Gastrocnemius medialis (tissue), 4 donors: ENCODE results near the gene LENEP. TPM values are rescaled to one million over a fixed set of nuclear protein-coding genes. Genes with fewer than 3 reads are reported as not detected.
"Not testable (repeated sequence)": the region's sequence is repeated elsewhere in the genome, so short reads cannot be mapped to it uniquely, and the experiment has no call there.

Source experiments
- ATAC-seq, 2 donors: fragments of 150-250 bp; one replicate each; pipeline ENCODE4 v1.9.1; 2016
- DNase-seq, 2 donors: peaks; one replicate each; pipeline ENCODE4 v3.0.0-alpha.2; 2019
- H3K27ac ChIP-seq, 4 donors: fragments of 200-600 bp; sonication (generic); 1 replicate in 1 of 4; 2 replicates in 3 of 4; pipeline ENCODE4 v1.5.1; 2016 to 2018; ENCODE audit warnings: mild to moderate bottlenecking in 2 of 4, moderate library complexity in 1 of 4
- H3K27me3 ChIP-seq, 3 donors: fragments of 200-600 bp; sonication (generic) in 2 of 3; 1 replicate in 1 of 3; 2 replicates in 2 of 3; pipeline versions ENCODE4 v1.5.1 to v1.6.0; 2016 to 2019; ENCODE audit warnings: mild to moderate bottlenecking in 1 of 3, moderate library complexity in 1 of 3
- H3K36me3 ChIP-seq, 2 donors: fragments of 200-600 bp; sonication (generic) in 1 of 2; one replicate each; pipeline ENCODE4 v1.5.1; 2017 to 2018
- H3K4me1 ChIP-seq, 2 donors: fragments of 200-600 bp; sonication (generic) in 1 of 2; one replicate each; pipeline ENCODE4 v1.5.1; 2016 to 2017; ENCODE audit warnings: mild to moderate bottlenecking in 2 of 2
- H3K4me3 ChIP-seq, 4 donors: fragments of 200-600 bp; sonication (generic) in 3 of 4; 1 replicate in 1 of 4; 2 replicates in 3 of 4; pipeline ENCODE4 v1.5.1; 2016 to 2019; ENCODE audit warnings: mild to moderate bottlenecking in 2 of 4
- H3K9me3 ChIP-seq, 3 donors: fragments of 200-600 bp; sonication (generic) in 2 of 3; 1 replicate in 1 of 3; 2 replicates in 2 of 3; pipeline ENCODE4 v1.5.1; 2016 to 2019
- CTCF ChIP-seq, 5 experiments: fragments of 450-650 bp in 3 of 5; fragments of 200-600 bp in 2 of 5; sonication (generic) in 2 of 5; IDR thresholded peaks in 4 of 5; conservative IDR thresholded peaks in 1 of 5; 1 replicate in 4 of 5; 2 replicates in 1 of 5; pipeline ENCODE4 v1.5.1; 2016 to 2019; ENCODE audit warnings: antibody characterized with exemption in 5 of 5, mild to moderate bottlenecking in 3 of 5, moderate library complexity in 3 of 5
- POLR2A ChIP-seq, 2 donors: fragments of 450-650 bp; IDR thresholded peaks; one replicate each; pipeline ENCODE4 v1.6.1; 2017; ENCODE audit warnings: antibody characterized with exemption in 2 of 2, mild to moderate bottlenecking in 2 of 2, moderate library complexity in 2 of 2
- in situ Hi-C, 4 donors: fragments of 200-750 bp; cut with MboI; loops; one replicate each; pipeline versions ENCODE4 v1.15.0 to v1.8.0; 2017; ENCODE audit warnings: low sequenced_read_pairs in 4 of 4
- intact Hi-C: fragments of 100-400 bp; cut with DNase I; formaldehyde crosslinking; loops from one replicate; pipeline ENCODE4 v1.15.1; 2023; ENCODE audit warnings: low total_unique reads
- total RNA-seq, 4 donors: library from RNA; depleted of rRNA; stranded (reverse); fragments of >200 nt; gene quantifications; one replicate each; pipeline versions ENCODE4 v1.1.0 to v1.2.3, GENCODE V29; 2016

Gene LENEP
- total RNA-seq, 4 donors from 2014 or later = not detected

- H3K27me3 ChIP-seq = no peaks in the 10 kb centered on the region
- intact Hi-C loops = loop anchor here (1.0 to 5.0 kb wide), 4 partner anchors 8 to 112 kb away; partner anchors contain the start of genes ADAM15 and FLAD1
- H3K4me3 ChIP-seq = peak overlapping the region; percentile 61 to 75 (median 70)
- ATAC-seq (peak; percentile 43 to 48), DNase-seq (peak; percentile 88 to 89)
- H3K9me3 ChIP-seq = no peaks in the 10 kb centered on the region
- H3K36me3 ChIP-seq = no peaks in the 10 kb centered on the region
- peak overlapping the region; percentile 93 to 96 (median 95) for H3K27ac ChIP-seq
- peaks cover 42 to 48% of the 10 kb centered on the region in 2 donors for H3K4me1 ChIP-seq
- TF ChIP-seq POLR2A (IDR thresholded peaks at IDR 0.05) (peak; percentile 54 to 59), CTCF (IDR thresholded peaks at IDR 0.05 in 4 of 5, conservative IDR thresholded peaks at IDR 0.05 in 1 of 5) (no peak)
- in situ Hi-C loops = loop anchor here in 1 of 4 donors (25.0 kb wide), 1 partner anchor 87 kb away; the partner anchor contains the start of genes ADAM15 and EFNA4
Observed at GRCh38 chr1:154974808-154975408, 18.5 kb upstream of the LENEP start.

DNA sequence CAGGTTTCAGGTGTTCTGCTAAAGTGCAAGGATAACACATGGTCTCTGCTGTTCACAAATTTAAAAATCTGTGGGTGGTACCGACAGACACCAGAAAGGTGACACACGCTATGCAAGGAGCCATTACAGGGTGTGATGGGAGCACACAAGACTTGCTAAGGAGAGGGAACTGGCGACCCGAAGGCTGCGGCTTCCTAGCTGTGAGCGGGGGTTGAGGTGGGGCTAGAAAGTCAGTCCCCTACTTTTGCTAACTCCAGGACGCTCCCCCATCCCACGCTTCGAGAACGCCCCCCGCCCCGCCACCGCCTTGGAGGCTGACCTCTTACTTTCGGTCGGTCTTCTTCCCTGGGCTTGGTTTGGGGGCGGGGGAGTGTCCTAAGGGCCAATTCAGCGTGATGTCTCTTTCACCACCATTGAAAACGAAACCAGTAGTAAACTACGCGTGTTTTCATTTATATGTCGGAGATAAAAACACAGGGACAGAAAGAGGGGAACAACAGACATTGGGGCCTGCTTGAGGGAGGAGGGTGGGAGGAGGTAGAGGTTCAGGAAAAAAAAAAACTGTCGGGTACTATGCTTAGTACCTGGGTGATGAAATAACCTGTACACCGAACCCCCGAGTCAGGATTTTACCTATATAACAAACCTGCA lies 17.9 kb upstream of the LENEP start:
- DNase-seq (no peak), ATAC-seq (no peak)
- Histone ChIP-seq H3K27ac (peak overlapping the region; percentile 93 to 96 (median 95)), H3K4me3 (peak overlapping the region; percentile 61 to 75 (median 70)), H3K27me3 (no peaks in the 10 kb centered on the region), H3K36me3 (no peaks in the 10 kb centered on the region), H3K9me3 (no peaks in the 10 kb centered on the region), H3K4me1 (peaks cover 38 to 42% of the 10 kb centered on the region in 2 donors)
- intact Hi-C loops = no loop called here
- TF ChIP-seq CTCF (IDR thresholded peaks at IDR 0.05 in 4 of 5, conservative IDR thresholded peaks at IDR 0.05 in 1 of 5) (no peak), POLR2A (IDR thresholded peaks at IDR 0.05) (no peak)
- in situ Hi-C loops = no loop called here

DNA sequence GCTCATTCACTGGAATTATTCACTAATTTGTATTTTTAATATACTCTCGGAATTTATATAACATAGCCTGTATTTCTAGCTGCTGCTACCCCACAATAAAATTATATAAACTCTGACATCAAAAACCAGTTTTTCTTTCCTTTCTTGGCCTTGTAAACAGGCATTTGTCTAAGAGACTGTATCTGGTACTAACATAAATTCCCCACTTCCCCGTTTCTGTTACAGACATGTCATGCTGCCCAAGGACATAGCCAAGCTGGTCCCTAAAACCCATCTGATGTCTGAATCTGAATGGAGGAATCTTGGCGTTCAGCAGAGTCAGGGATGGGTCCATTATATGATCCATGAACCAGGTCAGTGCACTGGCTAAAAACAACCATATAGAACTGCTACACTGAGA lies 15.6 kb upstream of the LENEP start:
- H3K27me3 ChIP-seq, in situ Hi-C loops, DNase-seq, H3K4me3 ChIP-seq, H3K9me3 ChIP-seq, H3K36me3 ChIP-seq, intact Hi-C loops, ATAC-seq, H3K27ac ChIP-seq: not testable (repeated sequence)
- H3K4me1 ChIP-seq = peaks cover 25 to 27% of the 10 kb centered on the region in 2 donors

DNA sequence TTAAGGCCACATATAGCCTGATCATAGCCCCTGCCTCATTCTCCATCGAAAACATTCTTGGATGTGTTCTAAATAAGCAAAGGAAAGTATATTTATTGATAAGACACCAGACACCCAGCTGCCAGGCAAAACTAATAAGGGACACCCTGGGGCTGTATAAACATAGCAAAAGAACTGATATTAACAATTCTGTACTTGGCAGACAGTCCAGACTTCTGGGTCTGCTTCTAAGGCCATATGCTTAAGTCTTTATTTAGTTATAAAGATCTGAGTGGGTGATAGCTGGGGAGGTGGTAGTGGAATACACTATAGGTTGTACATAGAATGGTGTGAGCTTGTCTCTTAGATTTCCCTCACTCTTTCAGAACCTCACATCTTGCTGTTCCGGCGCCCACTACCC lies 15.0 kb upstream of the LENEP start:
- ATAC-seq (no peak), DNase-seq (no peak)
- Histone ChIP-seq H3K4me3 (no peak overlapping the region), H3K27me3 (no peaks in the 10 kb centered on the region), H3K4me1 (peaks cover 21 to 23% of the 10 kb centered on the region in 2 donors), H3K36me3 (no peaks in the 10 kb centered on the region), H3K27ac (no peak overlapping the region), H3K9me3 (no peaks in the 10 kb centered on the region)
- TF ChIP-seq CTCF (IDR thresholded peaks at IDR 0.05 in 4 of 5, conservative IDR thresholded peaks at IDR 0.05 in 1 of 5) = no peak
- no peak for TF ChIP-seq POLR2A (IDR thresholded peaks at IDR 0.05)
- intact Hi-C loops = no loop called here
- in situ Hi-C loops = no loop called here

DNA sequence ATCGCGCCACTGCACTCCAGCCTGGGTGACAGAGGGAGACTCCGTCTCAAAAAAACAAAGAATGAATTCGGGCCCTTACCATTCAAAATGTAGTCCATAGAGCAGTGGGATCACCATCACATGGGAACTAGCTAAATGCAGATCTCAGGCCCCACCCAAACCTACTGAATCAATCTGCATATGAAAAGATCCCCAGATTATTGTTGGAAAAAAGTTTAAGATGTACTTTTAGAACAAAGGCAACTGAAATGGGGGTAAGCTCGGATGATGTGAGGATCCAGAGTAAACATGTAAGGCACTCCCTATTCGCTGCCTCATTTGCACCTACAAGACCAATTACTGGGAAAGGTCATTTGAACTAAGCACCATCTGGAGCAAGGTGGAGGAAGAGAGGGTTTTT lies 11.0 kb upstream of the LENEP start:
- no peaks in the 10 kb centered on the region for H3K9me3 ChIP-seq
- H3K36me3 ChIP-seq = peaks cover 0 to under 1% of the 10 kb centered on the region in 2 donors
- intact Hi-C loops (loop anchor here (2.0 kb wide), 1 partner anchor 18 kb away; no protein-coding TSS in a partner anchor), in situ Hi-C loops (no loop called here)
- H3K27me3 ChIP-seq = no peaks in the 10 kb centered on the region
- H3K27ac ChIP-seq = peak overlapping the region; percentile 65 to 90 (median 83)
- no peak for DNase-seq
- H3K4me3 ChIP-seq = peak overlapping the region; percentile 51 to 86 (median 84)
- TF ChIP-seq CTCF (IDR thresholded peaks at IDR 0.05 in 4 of 5, conservative IDR thresholded peaks at IDR 0.05 in 1 of 5) (no peak), POLR2A (IDR thresholded peaks at IDR 0.05) (no peak)
- H3K4me1 ChIP-seq = peaks cover 14 to 27% of the 10 kb centered on the region in 2 donors
- ATAC-seq = no peak
